Fibroblast of mammary gland (primary cell): Measurements from ENCODE around the gene CLEC4E.

ENCODE experiments used
- DNase-seq: peaks from one replicate; pipeline ENCODE4 v3.0.0-alpha.2; 2010; ENCODE audit warnings: low read depth
- H3K4me3 ChIP-seq: 2 replicates; pipeline ENCODE4 v1.5.1; 2011; ENCODE audit warnings: low read depth, mild to moderate bottlenecking, low read length, moderate library complexity; ENCODE audit not compliant: control insufficient read depth
- TF ChIP-seq, protein P1 (sequence below): conservative IDR thresholded peaks from 2 replicates; pipeline ENCODE4 v1.5.1; 2011; ENCODE audit warnings: low read depth, low read length, inconsistent platforms; ENCODE audit not compliant: control insufficient read depth, insufficient read depth

The CLEC4E gene

DNA sequence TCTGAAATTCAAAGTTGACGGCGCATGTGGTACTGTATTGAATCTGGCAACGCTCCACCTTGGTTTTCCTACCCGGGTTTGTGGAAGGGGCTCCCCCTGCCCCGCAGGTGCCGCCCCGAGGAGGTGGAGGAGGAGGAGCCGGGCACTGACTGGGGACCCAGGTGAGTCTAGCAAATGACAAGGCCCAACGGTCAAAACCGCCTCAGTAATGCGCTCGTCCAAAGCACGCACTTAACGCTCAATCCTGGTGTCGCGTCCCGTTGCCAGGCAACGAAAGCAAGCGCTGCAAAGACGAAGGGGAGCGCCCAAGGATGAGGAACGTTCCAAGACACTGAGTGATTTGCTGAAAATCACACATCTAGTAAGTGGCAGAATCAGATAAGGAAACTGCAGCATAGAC lies 24.0 kb upstream of the CLEC4E start:
- H3K4me3 ChIP-seq: no peak overlapping the region

DNA sequence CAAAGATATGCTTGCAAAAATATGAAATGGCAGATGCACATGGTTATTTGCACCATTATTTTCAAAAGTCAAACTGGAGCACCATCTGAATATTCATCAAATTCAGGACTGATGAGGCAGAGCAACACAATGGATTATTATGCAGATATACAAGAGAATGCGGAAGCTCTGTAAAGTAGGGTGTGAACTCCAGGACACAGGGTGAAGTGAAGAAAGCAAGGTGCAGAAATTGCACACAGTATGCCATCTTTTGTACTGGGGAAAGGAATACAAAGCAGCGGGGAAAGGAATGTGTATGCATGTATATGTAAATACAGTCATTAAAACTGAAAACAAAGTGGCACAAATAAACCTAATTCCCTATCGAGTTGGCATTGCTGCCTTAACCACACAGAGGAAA lies 22.7 kb upstream of the CLEC4E start:
- TF ChIP-seq, protein P1, sequence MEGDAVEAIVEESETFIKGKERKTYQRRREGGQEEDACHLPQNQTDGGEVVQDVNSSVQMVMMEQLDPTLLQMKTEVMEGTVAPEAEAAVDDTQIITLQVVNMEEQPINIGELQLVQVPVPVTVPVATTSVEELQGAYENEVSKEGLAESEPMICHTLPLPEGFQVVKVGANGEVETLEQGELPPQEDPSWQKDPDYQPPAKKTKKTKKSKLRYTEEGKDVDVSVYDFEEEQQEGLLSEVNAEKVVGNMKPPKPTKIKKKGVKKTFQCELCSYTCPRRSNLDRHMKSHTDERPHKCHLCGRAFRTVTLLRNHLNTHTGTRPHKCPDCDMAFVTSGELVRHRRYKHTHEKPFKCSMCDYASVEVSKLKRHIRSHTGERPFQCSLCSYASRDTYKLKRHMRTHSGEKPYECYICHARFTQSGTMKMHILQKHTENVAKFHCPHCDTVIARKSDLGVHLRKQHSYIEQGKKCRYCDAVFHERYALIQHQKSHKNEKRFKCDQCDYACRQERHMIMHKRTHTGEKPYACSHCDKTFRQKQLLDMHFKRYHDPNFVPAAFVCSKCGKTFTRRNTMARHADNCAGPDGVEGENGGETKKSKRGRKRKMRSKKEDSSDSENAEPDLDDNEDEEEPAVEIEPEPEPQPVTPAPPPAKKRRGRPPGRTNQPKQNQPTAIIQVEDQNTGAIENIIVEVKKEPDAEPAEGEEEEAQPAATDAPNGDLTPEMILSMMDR: no peak
- no peak overlapping the region for H3K4me3 ChIP-seq
- DNase-seq: no peak

More for the DNA sequence above, 24.0 kb upstream of the CLEC4E start:
- DNase-seq: no peak
- TF ChIP-seq, protein P1: no peak

DNA sequence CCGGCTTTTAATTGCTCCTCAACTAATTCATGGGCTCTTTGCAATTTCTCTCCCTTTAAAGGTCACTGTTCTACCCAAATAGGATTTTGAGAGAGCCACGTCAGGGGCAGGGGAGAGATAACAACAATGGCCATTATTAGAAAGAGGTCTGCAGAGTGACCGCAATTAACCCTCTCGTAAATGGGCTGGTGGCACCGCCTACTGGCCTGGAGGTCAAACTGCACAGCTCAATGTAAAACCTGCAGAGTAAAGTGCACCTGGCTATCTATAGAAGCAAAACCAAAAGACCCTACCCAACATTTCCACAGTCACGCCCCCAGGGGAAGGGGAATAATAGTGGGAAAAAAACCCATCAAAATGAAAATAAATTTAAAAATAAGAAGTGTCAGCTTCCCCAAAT lies 21.6 kb upstream of the CLEC4E start:
- TF ChIP-seq, protein P1: peak; percentile 36
- DNase-seq: peak; percentile 11
- no peak overlapping the region for H3K4me3 ChIP-seq

DNA sequence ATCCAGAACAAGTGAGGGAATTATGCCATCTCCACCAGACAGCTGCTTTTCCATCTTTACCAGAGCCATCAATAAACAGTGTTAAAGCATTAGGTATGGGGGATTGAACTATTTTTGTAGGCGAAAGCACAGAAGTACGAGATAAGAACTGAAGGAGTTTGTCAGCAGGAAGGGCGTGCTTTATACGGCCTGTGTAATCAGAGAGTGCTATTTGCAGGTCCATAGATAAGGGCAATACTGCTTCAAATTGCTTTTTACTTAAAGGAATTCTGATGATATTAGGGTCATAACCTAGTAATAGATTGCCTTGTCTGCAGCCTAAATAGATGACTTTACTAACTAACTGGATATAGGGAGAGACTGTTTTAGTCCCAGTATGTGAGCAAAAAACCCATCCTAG lies 20.3 kb upstream of the CLEC4E start:
- H3K4me3 ChIP-seq: no peak overlapping the region
- DNase-seq: no peak
- TF ChIP-seq, protein P1: no peak

DNA sequence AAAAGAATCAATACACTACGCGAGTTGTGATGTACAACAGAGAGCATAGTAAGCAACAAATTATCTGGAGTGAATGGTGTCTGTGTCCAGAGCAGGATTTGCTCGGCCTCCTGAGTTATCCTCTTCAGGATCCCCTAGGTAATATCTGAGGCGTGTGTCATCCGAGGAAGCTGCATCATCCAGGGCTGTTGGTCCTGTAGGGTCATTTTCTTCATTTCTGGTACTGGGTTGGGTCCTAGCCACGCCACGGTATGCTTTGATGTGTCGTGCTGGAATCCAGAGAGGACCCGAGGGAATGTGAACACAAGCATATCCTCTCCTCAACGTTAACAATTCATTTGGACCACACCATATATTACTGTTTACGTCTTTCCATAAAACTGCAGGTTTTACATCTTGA lies 19.0 kb upstream of the CLEC4E start:
- DNase-seq: no peak

DNA sequence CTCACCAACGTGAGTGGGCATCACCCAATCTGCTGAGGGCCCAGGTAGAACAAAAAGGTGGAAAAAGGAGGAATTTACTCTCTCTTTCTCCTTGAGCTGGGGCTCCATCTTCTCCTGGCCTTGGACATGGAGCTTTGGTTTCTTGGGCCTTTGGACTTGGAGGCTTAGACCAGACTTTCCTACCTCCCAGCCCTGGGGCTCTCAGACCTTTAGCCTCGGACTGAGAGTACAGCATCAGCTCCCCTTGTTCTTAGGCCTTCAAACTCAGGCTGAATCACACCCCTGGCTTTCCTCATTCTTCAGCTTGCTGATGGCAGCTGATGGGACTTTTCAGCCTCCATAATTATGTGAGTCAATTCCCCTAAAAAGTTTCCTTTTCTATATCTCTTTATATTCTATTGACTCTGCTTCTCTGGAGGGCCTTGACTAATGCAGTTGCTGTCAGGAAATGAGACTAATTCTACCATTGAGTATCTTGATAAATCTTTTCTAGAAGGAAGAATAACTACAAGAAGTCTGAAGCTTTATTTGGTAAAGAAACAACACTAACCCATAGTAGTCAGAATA lies 15.9 kb upstream of the CLEC4E start:
- DNase-seq: no peak
- no peak overlapping the region for H3K4me3 ChIP-seq
- TF ChIP-seq, protein P1: no peak

More for the DNA sequence above, 19.0 kb upstream of the CLEC4E start:
- no peak overlapping the region for H3K4me3 ChIP-seq
- TF ChIP-seq, protein P1: no peak
